KMS-11 (cell line): ENCODE data around the gene KIN.

ENCODE experiments used
- H2AFZ ChIP-seq: fragments of 200-600 bp; sonication (generic); 2 replicates; pipeline ENCODE4 v1.6.1; 2016; ENCODE audit warnings: antibody characterized with exemption, mixed run types, low read depth
- H3K27ac ChIP-seq: fragments of 200-600 bp; sonication (generic); 2 replicates; pipeline ENCODE4 v1.6.1; 2016; ENCODE audit warnings: mild to moderate bottlenecking, mixed run types
- H3K27me3 ChIP-seq: fragments of 200-600 bp; sonication (generic); 2 replicates; pipeline ENCODE4 v1.6.1; 2017; ENCODE audit warnings: mild to moderate bottlenecking, low read depth, mixed run types, moderate library complexity; ENCODE audit not compliant: insufficient read depth
- H3K36me3 ChIP-seq: fragments of 200-600 bp; sonication (generic); 2 replicates; pipeline ENCODE4 v1.6.1; 2017; ENCODE audit warnings: mild to moderate bottlenecking, mixed run types; ENCODE audit not compliant: insufficient read depth
- H3K4me1 ChIP-seq: fragments of 200-600 bp; sonication (generic); 2 replicates; pipeline ENCODE4 v1.6.1; 2016; ENCODE audit warnings: mild to moderate bottlenecking, low read depth, mixed run types; ENCODE audit not compliant: poor library complexity, severe bottlenecking
- H3K4me2 ChIP-seq: fragments of 200-600 bp; sonication (generic); 2 replicates; pipeline ENCODE4 v1.7.0; 2016; ENCODE audit warnings: mild to moderate bottlenecking, mixed run types
- H3K4me3 ChIP-seq: fragments of 200-600 bp; sonication (generic); IDR thresholded peaks from 2 replicates; pipeline ENCODE4 v1.6.1; 2017; ENCODE audit warnings: low read depth, low read length, mixed read lengths; ENCODE audit not compliant: insufficient read depth
- H3K79me2 ChIP-seq: fragments of 200-600 bp; sonication (generic); 2 replicates; pipeline ENCODE4 v1.6.1; 2016; ENCODE audit warnings: low read depth, mixed run types; ENCODE audit not compliant: insufficient read depth
- H3K9ac ChIP-seq: fragments of 200-600 bp; sonication (generic); 2 replicates; pipeline ENCODE4 v1.6.1; 2016; ENCODE audit warnings: mild to moderate bottlenecking, mixed run types
- H4K20me1 ChIP-seq: fragments of 200-600 bp; sonication (generic); 2 replicates; pipeline ENCODE4 v1.6.1; 2016; ENCODE audit warnings: mild to moderate bottlenecking, mixed run types; ENCODE audit not compliant: insufficient read depth
- TF ChIP-seq, protein P1 (sequence below): fragments of 200-600 bp; sonication (generic); conservative IDR thresholded peaks from 2 replicates; pipeline ENCODE4 v1.6.1; 2017; ENCODE audit warnings: low read depth, mild to moderate bottlenecking, antibody characterized with exemption, low read length, moderate library complexity, mixed read lengths

The KIN gene

GRCh38 chr10:7707102-7707501 is 80.7 kb downstream of the KIN start:
- H3K4me2 ChIP-seq, result no peak overlapping the region
- H3K4me3 ChIP-seq, result no peak overlapping the region
- H3K4me1 ChIP-seq, result no peaks in the 10 kb centered on the region
- no peaks in the 10 kb centered on the region for H3K36me3 ChIP-seq
- no peak overlapping the region for H3K27ac ChIP-seq
- no peak overlapping the region for H2AFZ ChIP-seq
- H3K79me2 ChIP-seq, result no peaks in the 10 kb centered on the region
- H3K9ac ChIP-seq, result no peak overlapping the region
- no peaks in the 10 kb centered on the region for H4K20me1 ChIP-seq
- TF ChIP-seq, protein P1, sequence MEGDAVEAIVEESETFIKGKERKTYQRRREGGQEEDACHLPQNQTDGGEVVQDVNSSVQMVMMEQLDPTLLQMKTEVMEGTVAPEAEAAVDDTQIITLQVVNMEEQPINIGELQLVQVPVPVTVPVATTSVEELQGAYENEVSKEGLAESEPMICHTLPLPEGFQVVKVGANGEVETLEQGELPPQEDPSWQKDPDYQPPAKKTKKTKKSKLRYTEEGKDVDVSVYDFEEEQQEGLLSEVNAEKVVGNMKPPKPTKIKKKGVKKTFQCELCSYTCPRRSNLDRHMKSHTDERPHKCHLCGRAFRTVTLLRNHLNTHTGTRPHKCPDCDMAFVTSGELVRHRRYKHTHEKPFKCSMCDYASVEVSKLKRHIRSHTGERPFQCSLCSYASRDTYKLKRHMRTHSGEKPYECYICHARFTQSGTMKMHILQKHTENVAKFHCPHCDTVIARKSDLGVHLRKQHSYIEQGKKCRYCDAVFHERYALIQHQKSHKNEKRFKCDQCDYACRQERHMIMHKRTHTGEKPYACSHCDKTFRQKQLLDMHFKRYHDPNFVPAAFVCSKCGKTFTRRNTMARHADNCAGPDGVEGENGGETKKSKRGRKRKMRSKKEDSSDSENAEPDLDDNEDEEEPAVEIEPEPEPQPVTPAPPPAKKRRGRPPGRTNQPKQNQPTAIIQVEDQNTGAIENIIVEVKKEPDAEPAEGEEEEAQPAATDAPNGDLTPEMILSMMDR, result no peak
- no peaks in the 10 kb centered on the region for H3K27me3 ChIP-seq

- TF ChIP-seq, protein P1, result no peak
- H3K27ac ChIP-seq, result no peak overlapping the region
- H3K4me1 ChIP-seq, result no peaks in the 10 kb centered on the region
- no peak overlapping the region for H2AFZ ChIP-seq
- no peaks in the 10 kb centered on the region for H4K20me1 ChIP-seq
- H3K4me3 ChIP-seq, result no peak overlapping the region
- H3K27me3 ChIP-seq, result no peaks in the 10 kb centered on the region
- no peak overlapping the region for H3K9ac ChIP-seq
- H3K79me2 ChIP-seq, result no peaks in the 10 kb centered on the region
- H3K4me2 ChIP-seq, result no peak overlapping the region
- H3K36me3 ChIP-seq, result no peaks in the 10 kb centered on the region
Observed at GRCh38 chr10:7706534-7707073, 81.2 kb downstream of the KIN start.

DNA sequence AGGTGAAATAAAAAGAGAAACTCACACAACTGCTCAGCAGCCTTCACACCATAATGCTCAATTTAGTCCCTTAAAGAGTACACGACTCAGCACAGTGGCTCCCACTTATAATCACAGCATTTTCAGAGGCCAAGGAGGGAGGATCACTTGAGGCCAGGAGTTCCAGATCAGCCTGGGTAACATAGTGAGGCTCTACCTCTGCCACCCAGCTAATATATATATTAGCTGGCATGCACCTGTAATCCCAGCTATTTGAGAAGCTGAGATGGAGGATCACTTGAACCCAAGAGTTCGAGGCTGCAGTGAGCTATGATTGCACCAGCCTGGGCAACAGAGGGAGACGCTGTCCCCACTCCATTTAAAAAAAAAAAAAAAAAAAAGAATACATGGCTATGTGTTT is 82.5 kb downstream of the KIN start:
- H3K79me2 ChIP-seq, result no peaks in the 10 kb centered on the region
- no peak overlapping the region for H3K4me3 ChIP-seq
- H3K27me3 ChIP-seq, result no peaks in the 10 kb centered on the region
- H3K9ac ChIP-seq, result no peak overlapping the region
- H2AFZ ChIP-seq, result no peak overlapping the region
- no peak overlapping the region for H3K27ac ChIP-seq
- no peaks in the 10 kb centered on the region for H4K20me1 ChIP-seq
- no peaks in the 10 kb centered on the region for H3K4me1 ChIP-seq
- no peaks in the 10 kb centered on the region for H3K36me3 ChIP-seq
- no peak overlapping the region for H3K4me2 ChIP-seq
- TF ChIP-seq, protein P1, result no peak

DNA sequence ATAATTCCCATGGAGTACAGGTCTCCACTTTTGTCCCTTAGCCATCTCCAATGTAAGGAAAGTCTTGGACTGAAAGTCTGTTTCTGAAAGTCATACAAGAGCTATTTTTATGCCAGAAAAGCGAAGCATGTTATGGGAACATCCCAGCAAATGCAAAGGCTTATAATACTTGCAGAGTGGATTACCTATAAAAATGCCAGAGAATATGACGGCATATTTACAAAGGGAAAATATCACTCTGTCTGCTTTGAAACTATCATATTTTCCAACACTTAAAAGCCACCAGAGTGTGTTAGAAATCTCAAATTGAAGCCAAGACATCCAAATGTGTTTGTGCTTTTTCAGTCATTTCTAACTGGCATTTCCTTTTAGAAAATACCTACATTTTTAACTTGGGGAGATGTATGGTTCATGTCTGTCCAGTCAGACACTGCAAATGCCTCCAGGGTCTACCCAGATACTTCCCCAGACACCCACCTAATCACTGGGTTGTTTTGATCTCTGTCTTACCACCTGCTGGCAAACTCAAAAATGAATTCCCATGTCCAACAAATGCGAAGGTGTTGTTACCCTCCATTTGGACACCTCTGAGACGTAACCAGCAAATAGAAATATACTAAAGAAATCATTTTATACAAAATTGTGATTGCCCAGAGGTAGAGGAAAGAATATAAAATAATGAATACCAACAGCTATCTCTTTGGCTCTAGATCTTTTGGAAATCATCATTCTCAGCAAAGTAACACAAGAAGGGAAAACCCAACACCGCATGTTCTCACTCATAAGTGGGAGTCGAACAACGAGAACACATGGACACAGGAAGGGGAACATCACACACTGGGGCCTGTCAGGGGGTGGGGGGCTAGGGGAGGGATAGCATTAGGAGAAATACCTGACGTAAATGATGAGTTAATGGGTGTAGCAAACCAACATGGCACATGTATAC is 83.4 kb downstream of the KIN start:
- no peaks in the 10 kb centered on the region for H3K36me3 ChIP-seq
- TF ChIP-seq, protein P1, result no peak
- H4K20me1 ChIP-seq, result no peaks in the 10 kb centered on the region
- no peak overlapping the region for H3K9ac ChIP-seq
- H2AFZ ChIP-seq, result no peak overlapping the region
- no peak overlapping the region for H3K4me2 ChIP-seq
- H3K4me1 ChIP-seq, result no peaks in the 10 kb centered on the region
- no peak overlapping the region for H3K27ac ChIP-seq
- H3K79me2 ChIP-seq, result no peaks in the 10 kb centered on the region
- H3K27me3 ChIP-seq, result no peaks in the 10 kb centered on the region
- H3K4me3 ChIP-seq, result no peak overlapping the region
